WTC11 (cell line): ENCODE results near the gene CHRNA5. TPM values are rescaled to one million over a fixed set of nuclear protein-coding genes. Genes with fewer than 3 reads are reported as not detected.
A peak's percentile ranks its signal among the peaks of the same experiment; 100 is the strongest.

ENCODE experiments used
- ATAC-seq: fragments of 200-7000 bp; cut with Tn5 transposase; 2 replicates; pipeline ENCODE4 v1.10.0; 2021; ENCODE audit warnings: mild to moderate bottlenecking, moderate library complexity
- CTCF ChIA-PET: fragments of 300-600 bp; sonication (Branson Sonifier 250); formaldehyde crosslinking; loops from one replicate; lab custom pipeline; 2021; ENCODE audit warnings: antibody characterized with exemption; lab: Charles Lee
- POLR2A ChIA-PET: fragments of 350-600 bp; sonication (Branson Sonifier 250); formaldehyde crosslinking; loops from one replicate; lab custom pipeline; 2021; ENCODE audit warnings: antibody characterized with exemption; lab: Charles Lee
- DNase-seq: peaks from one replicate; pipeline ENCODE4 v3.0.0; 2021; ENCODE audit warnings: low spot score
- H3K27ac Mint-ChIP-seq: 2 replicates; pipeline ENCODE4 v1.8.0; 2021; ENCODE audit warnings: mixed read lengths
- H3K27me3 Mint-ChIP-seq: 2 replicates; pipeline ENCODE4 v1.8.0; 2021; ENCODE audit warnings: low read depth, mild to moderate bottlenecking, moderate library complexity, mixed read lengths
- H3K36me3 Mint-ChIP-seq: 2 replicates; pipeline ENCODE4 v1.8.0; 2021; ENCODE audit warnings: mixed read lengths
- H3K4me1 Mint-ChIP-seq: 2 replicates; pipeline ENCODE4 v1.8.0; 2022; ENCODE audit warnings: mixed read lengths
- H3K4me3 Mint-ChIP-seq: 2 replicates; pipeline ENCODE4 v1.8.0; 2021; ENCODE audit warnings: mild to moderate bottlenecking, moderate library complexity, mixed read lengths
- H3K9me3 Mint-ChIP-seq: 2 replicates; pipeline ENCODE4 v1.8.0; 2021; ENCODE audit warnings: mixed read lengths
- AFF4 ChIP-seq: sonication (generic); formaldehyde crosslinking; IDR thresholded peaks from 2 replicates; pipeline ENCODE4 v1.8.1; 2023; ENCODE audit warnings: mild to moderate bottlenecking, missing genetic modification reagents, borderline replicate concordance
- AR ChIP-seq: fragments of 250-450 bp; sonication (Bioruptor Pico); IDR thresholded peaks from 2 replicates; pipeline ENCODE4 v1.9.0; 2021; ENCODE audit warnings: mild to moderate bottlenecking
- ARID4B ChIP-seq: sonication (generic); formaldehyde crosslinking; IDR thresholded peaks from 2 replicates; pipeline ENCODE4 v1.8.0; 2023; ENCODE audit warnings: missing genetic modification reagents, mild to moderate bottlenecking, borderline replicate concordance
- ELF4 ChIP-seq: sonication (generic); formaldehyde crosslinking; IDR thresholded peaks from 2 replicates; pipeline ENCODE4 v1.8.1; 2022; ENCODE audit warnings: low read depth, mild to moderate bottlenecking, moderate library complexity, missing genetic modification reagents
- EMX1 ChIP-seq: fragments of 250-450 bp; sonication (Bioruptor Pico); IDR thresholded peaks from 2 replicates; pipeline ENCODE4 v1.8.0; 2021; ENCODE audit warnings: mild to moderate bottlenecking
- ERG ChIP-seq: fragments of 250-450 bp; sonication (Bioruptor Pico); IDR thresholded peaks from 2 replicates; pipeline ENCODE4 v1.8.0; 2021; ENCODE audit warnings: mild to moderate bottlenecking
- FOXP1 ChIP-seq: sonication (generic); formaldehyde crosslinking; IDR thresholded peaks from 2 replicates; pipeline ENCODE4 v1.8.0; 2022; ENCODE audit warnings: missing genetic modification reagents, mild to moderate bottlenecking, moderate library complexity, borderline replicate concordance
- MAX ChIP-seq: sonication (generic); formaldehyde crosslinking; IDR thresholded peaks from 2 replicates; pipeline ENCODE4 v1.8.0; 2022; ENCODE audit warnings: mild to moderate bottlenecking, missing genetic modification reagents
- MLX ChIP-seq: sonication (generic); formaldehyde crosslinking; IDR thresholded peaks from 2 replicates; pipeline ENCODE4 v1.8.1; 2023; ENCODE audit warnings: mild to moderate bottlenecking, missing genetic modification reagents, moderate library complexity
- MXD4 ChIP-seq: fragments of 250-450 bp; sonication (Bioruptor Pico); IDR thresholded peaks from 2 replicates; pipeline ENCODE4 v1.8.0; 2021; ENCODE audit warnings: mild to moderate bottlenecking, moderate library complexity, borderline replicate concordance
- MYBL2 ChIP-seq: sonication (generic); formaldehyde crosslinking; IDR thresholded peaks from 2 replicates; pipeline ENCODE4 v1.8.1; 2023; ENCODE audit warnings: mild to moderate bottlenecking, moderate library complexity, missing genetic modification reagents
- NR2C2 ChIP-seq: sonication (generic); formaldehyde crosslinking; IDR thresholded peaks from 2 replicates; pipeline ENCODE4 v1.8.0; 2022; ENCODE audit warnings: mild to moderate bottlenecking, missing genetic modification reagents
- NR3C1 ChIP-seq: sonication (generic); formaldehyde crosslinking; conservative IDR thresholded peaks from 2 replicates; pipeline ENCODE4 v1.8.1; 2023; ENCODE audit warnings: low read depth, mild to moderate bottlenecking, missing genetic modification reagents
- RORB ChIP-seq: fragments of 250-450 bp; sonication (Bioruptor Pico); IDR thresholded peaks from 2 replicates; pipeline ENCODE4 v1.9.0; 2021; ENCODE audit warnings: mild to moderate bottlenecking
- SMAD3 ChIP-seq: sonication (generic); formaldehyde crosslinking; IDR thresholded peaks from 2 replicates; pipeline ENCODE4 v1.8.0; 2022; ENCODE audit warnings: missing genetic modification reagents, mild to moderate bottlenecking, borderline replicate concordance
- SMAD4 ChIP-seq: sonication (generic); formaldehyde crosslinking; IDR thresholded peaks from 2 replicates; pipeline ENCODE4 v1.8.0; 2022; ENCODE audit warnings: mild to moderate bottlenecking, missing genetic modification reagents
- SOX15 ChIP-seq: fragments of 250-450 bp; sonication (Bioruptor Pico); IDR thresholded peaks from 2 replicates; pipeline ENCODE4 v1.9.0; 2021; ENCODE audit warnings: mild to moderate bottlenecking
- ZMAT4 ChIP-seq: fragments of 250-450 bp; sonication (Bioruptor Pico); IDR thresholded peaks from 2 replicates; pipeline ENCODE4 v1.9.0; 2021; ENCODE audit warnings: mild to moderate bottlenecking
- ZNF219 ChIP-seq: sonication (generic); formaldehyde crosslinking; IDR thresholded peaks from 2 replicates; pipeline ENCODE4 v1.8.0; 2023; ENCODE audit warnings: missing genetic modification reagents, mild to moderate bottlenecking, borderline replicate concordance
- ZNF317 ChIP-seq: sonication (generic); formaldehyde crosslinking; IDR thresholded peaks from 2 replicates; pipeline ENCODE4 v1.8.1; 2023; ENCODE audit warnings: low read depth, mild to moderate bottlenecking, moderate library complexity, missing genetic modification reagents, borderline replicate concordance
- total RNA-seq: library from RNA; stranded (reverse); gene quantifications from 3 replicates; pipeline ENCODE4 v1.2.3, GENCODE V29; 2021

CHRNA5 gene
- total RNA-seq, 1 experiment from 2014 or later: 21.0 TPM

- no peak for TF ChIP-seq ELF4 (CRISPR knock-in tag)
- no peak for TF ChIP-seq EMX1 (CRISPR knock-in tag)
- TF ChIP-seq NR2C2 (CRISPR knock-in tag): no peak
- no peak for TF ChIP-seq ZNF317 (CRISPR knock-in tag)
Observed at GRCh38 chr15:78565951-78566774, 843 bp downstream of the CHRNA5 start (continued).

GRCh38 chr15:78567531-78567930 is 2.2 kb downstream of the CHRNA5 start:
- Mint-ChIP-seq H3K36me3 (no peaks in the 10 kb centered on the region), H3K4me3 (peak overlapping the region; percentile 43), H3K4me1 (peaks cover 27% of the 10 kb centered on the region), H3K9me3 (no peaks in the 10 kb centered on the region), H3K27ac (no peak overlapping the region), H3K27me3 (no peaks in the 10 kb centered on the region; the same call in 1 of the 2 replicates)
- ATAC-seq: no peak
- CTCF ChIA-PET: interaction anchor here (1.2 kb wide), 1 partner anchor 260 kb away, joined by 3 read pairs; no protein-coding TSS in a partner anchor
- no peak for DNase-seq
- POLR2A ChIA-PET: no interaction called here
- TF ChIP-seq ARID4B (CRISPR knock-in tag) (no peak), RORB (CRISPR knock-in tag) (no peak), MLX (no peak), SOX15 (no peak), MXD4 (no peak), SMAD3 (CRISPR knock-in tag) (no peak), SMAD4 (CRISPR knock-in tag) (no peak), AR (CRISPR knock-in tag) (no peak), ZNF219 (CRISPR knock-in tag) (no peak), AFF4 (CRISPR knock-in tag) (no peak), NR3C1 (no peak), ZMAT4 (CRISPR knock-in tag) (no peak), MAX (no peak), MYBL2 (CRISPR knock-in tag) (no peak), FOXP1 (no peak), ERG (CRISPR knock-in tag) (no peak)
